HG03159 (cell line): ENCODE results near the gene SYS1.

Source experiments
- ATAC-seq: cut with Tn5 transposase; IDR thresholded peaks from one replicate; pipeline ENCODE4 v1.9.1; 2021; ENCODE audit warnings: mild to moderate bottlenecking, moderate library complexity; ENCODE audit not compliant: unreplicated experiment

The SYS1 gene

GRCh38 chr20:45378191-45378590, 15.2 kb downstream of the SYS1 start, which contains the start of gene TP53TG5:
Gene TP53TG5 (minus strand): TSS chr20:45378325. CDS start chr20:45378236, 89 bp downstream.
- ATAC-seq, result no peak

- no peak for ATAC-seq
Measured at GRCh38 chr20:45387274-45387673, 24.3 kb downstream of the SYS1 start.

- no peak for ATAC-seq
Measured at GRCh38 chr20:45390931-45391330, 28.0 kb downstream of the SYS1 start.

- ATAC-seq, result no peak
Measured at GRCh38 chr20:45391559-45391958, 28.6 kb downstream of the SYS1 start.

- no peak for ATAC-seq
Measured at GRCh38 chr20:45392733-45393132, 29.8 kb downstream of the SYS1 start.

- ATAC-seq, result no peak
Measured at GRCh38 chr20:45394221-45395113, 31.5 kb downstream of the SYS1 start.

- no peak for ATAC-seq
Measured at GRCh38 chr20:45395114-45395415, 32.1 kb downstream of the SYS1 start.

GRCh38 chr20:45399018-45399417, 36.1 kb downstream of the SYS1 start:
- ATAC-seq, result no peak

- no peak for ATAC-seq
Measured at GRCh38 chr20:45400346-45401031, 37.5 kb downstream of the SYS1 start.

- ATAC-seq, result no peak
Measured at GRCh38 chr20:45402946-45403345, 40.0 kb downstream of the SYS1 start.

- no peak for ATAC-seq
Measured at GRCh38 chr20:45404438-45404837, 41.5 kb downstream of the SYS1 start.

- no peak for ATAC-seq
Measured at GRCh38 chr20:45405571-45406259, 42.8 kb downstream of the SYS1 start.

- no peak for ATAC-seq
Measured at GRCh38 chr20:45406260-45407066, 43.5 kb downstream of the SYS1 start.

GRCh38 chr20:45407067-45407745, 44.2 kb downstream of the SYS1 start:
- no peak for ATAC-seq

GRCh38 chr20:45407783-45408645, 45.1 kb downstream of the SYS1 start, which contains the start of gene DBNDD2:
Gene DBNDD2 (plus strand): TSS chr20:45408289. CDS start chr20:45408468, 179 bp downstream.
- ATAC-seq, result no peak

- ATAC-seq, result no peak
Measured at GRCh38 chr20:45408646-45409213, 45.8 kb downstream of the SYS1 start.

- ATAC-seq, result no peak
Measured at GRCh38 chr20:45409521-45410272, 46.7 kb downstream of the SYS1 start.

- ATAC-seq, result no peak
Measured at GRCh38 chr20:45410887-45411286, 47.9 kb downstream of the SYS1 start.
